Measurements from ENCODE around the gene TMPRSS15.

DNA sequence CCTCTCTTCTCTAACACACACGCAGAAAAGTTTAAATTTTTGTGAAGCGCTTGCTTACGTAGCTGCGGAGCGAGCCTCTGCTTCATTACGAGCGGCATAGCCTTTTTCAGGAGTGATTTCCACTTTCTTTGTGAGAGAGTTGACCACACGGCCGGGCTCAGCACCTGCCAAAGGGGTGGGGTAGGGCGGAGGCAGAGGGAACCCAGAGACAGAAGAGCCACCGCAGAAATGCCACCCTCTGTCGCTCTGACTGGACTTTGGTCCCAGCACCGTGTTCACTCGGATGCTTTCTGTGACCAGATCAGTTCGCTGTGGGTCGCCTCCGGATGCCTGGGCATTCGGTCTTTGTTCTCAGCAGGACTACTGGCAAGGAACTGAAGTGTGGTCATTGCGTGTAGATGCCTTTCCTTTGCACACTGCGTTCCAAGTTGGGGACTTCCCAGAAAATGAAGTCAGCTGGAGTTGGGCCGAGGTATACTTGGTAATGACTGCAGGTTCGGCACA lies 158.1 kb downstream of the TMPRSS15 start:
- TF ChIP-seq, protein P1, sequence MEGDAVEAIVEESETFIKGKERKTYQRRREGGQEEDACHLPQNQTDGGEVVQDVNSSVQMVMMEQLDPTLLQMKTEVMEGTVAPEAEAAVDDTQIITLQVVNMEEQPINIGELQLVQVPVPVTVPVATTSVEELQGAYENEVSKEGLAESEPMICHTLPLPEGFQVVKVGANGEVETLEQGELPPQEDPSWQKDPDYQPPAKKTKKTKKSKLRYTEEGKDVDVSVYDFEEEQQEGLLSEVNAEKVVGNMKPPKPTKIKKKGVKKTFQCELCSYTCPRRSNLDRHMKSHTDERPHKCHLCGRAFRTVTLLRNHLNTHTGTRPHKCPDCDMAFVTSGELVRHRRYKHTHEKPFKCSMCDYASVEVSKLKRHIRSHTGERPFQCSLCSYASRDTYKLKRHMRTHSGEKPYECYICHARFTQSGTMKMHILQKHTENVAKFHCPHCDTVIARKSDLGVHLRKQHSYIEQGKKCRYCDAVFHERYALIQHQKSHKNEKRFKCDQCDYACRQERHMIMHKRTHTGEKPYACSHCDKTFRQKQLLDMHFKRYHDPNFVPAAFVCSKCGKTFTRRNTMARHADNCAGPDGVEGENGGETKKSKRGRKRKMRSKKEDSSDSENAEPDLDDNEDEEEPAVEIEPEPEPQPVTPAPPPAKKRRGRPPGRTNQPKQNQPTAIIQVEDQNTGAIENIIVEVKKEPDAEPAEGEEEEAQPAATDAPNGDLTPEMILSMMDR (IDR thresholded peaks at IDR 0.05) = no peak
- TF ChIP-seq FOXK1 (CRISPR knock-in tag; IDR thresholded peaks at IDR 0.05) (no peak), ARID4B (CRISPR knock-in tag; IDR thresholded peaks at IDR 0.05; ENCODE audit: borderline replicate concordance) (no peak)

All from WTC11 (cell line).